H1 (cell line): ENCODE results near the gene OVCA2. TPM values are rescaled to one million over a fixed set of nuclear protein-coding genes. Genes with fewer than 3 reads are reported as not detected.

Experiments
- CHD7 ChIP-seq: fragments of 300-600 bp; sonication (generic); IDR thresholded peaks from 2 replicates; pipeline ENCODE4 v1.7.1; 2012; ENCODE audit warnings: low read length, moderate library complexity, mild to moderate bottlenecking, inconsistent platforms; ENCODE audit not compliant: insufficient replicate concordance
- polyA plus RNA-seq, 7 experiments: library from polyadenylated mRNA; depleted of rRNA in 3 of 7; stranded (reverse) in 5 of 7; unstranded in 2 of 7; fragments of >200 nt in 5 of 7; fragments of 200-250 nt in 2 of 7; gene quantifications; 1 replicate in 5 of 7; 2 replicates in 1 of 7; 4 replicates in 1 of 7; pipeline versions ENCODE4 v1.2.1 to v1.2.3, GENCODE V29; 2011 to 2013; ENCODE audit warnings: missing spikeins in 2 of 7, mixed read lengths in 2 of 7
- total RNA-seq: library from RNA; stranded (reverse); fragmentation: NEBNext Ultra II Directional; extraction: Animal tissue kit (Norgen Biotek cat#: 25700); gene quantifications from 2 replicates; pipeline ENCODE4 v1.2.1, GENCODE V29; 2021

Gene OVCA2
- total and polyA plus RNA-seq, 2 of the 8 experiments (the other 6 are each of a cell fraction or from before 2014, with no cell fraction given), result 15.3 to 37.0 TPM

- TF ChIP-seq CHD7, result no peak
Observed at GRCh38 chr17:2027528-2028233, 14.1 kb upstream of the OVCA2 start (continued).
